GM18526 (cell line): ENCODE data around the gene IER3.

Experiments
- POLR2A ChIP-seq: IDR thresholded peaks from 3 replicates; pipeline ENCODE4 v1.6.1; 2011; ENCODE audit not compliant: insufficient read length; ENCODE audit errors: extremely low read depth

Gene IER3

GRCh38 chr6:30744054-30744805 is at the start of gene IER3:
Gene IER3, minus strand, starts transcription at chr6:30744547. Its CDS starts 29 bp downstream, at chr6:30744518.
- TF ChIP-seq POLR2A, result peak; percentile 99

GRCh38 chr6:30793521-30794194 is 49.3 kb upstream of the IER3 start:
- TF ChIP-seq POLR2A, result no peak

GRCh38 chr6:30792786-30793185 is 48.4 kb upstream of the IER3 start:
- no peak for TF ChIP-seq POLR2A

- no peak for TF ChIP-seq POLR2A
Measured at GRCh38 chr6:30790724-30791383, 46.5 kb upstream of the IER3 start.

- TF ChIP-seq POLR2A, result no peak
Measured at GRCh38 chr6:30789606-30790005, 45.3 kb upstream of the IER3 start.

GRCh38 chr6:30787954-30788353 is 43.6 kb upstream of the IER3 start:
- TF ChIP-seq POLR2A, result no peak

GRCh38 chr6:30782425-30783014 is 38.2 kb upstream of the IER3 start:
- TF ChIP-seq POLR2A, result no peak

- no peak for TF ChIP-seq POLR2A
Measured at GRCh38 chr6:30781743-30782424, 37.5 kb upstream of the IER3 start.

GRCh38 chr6:30781395-30781742 is 37.0 kb upstream of the IER3 start:
- TF ChIP-seq POLR2A, result no peak

GRCh38 chr6:30780642-30780920 is 36.2 kb upstream of the IER3 start:
- no peak for TF ChIP-seq POLR2A

GRCh38 chr6:30779850-30780641 is 35.7 kb upstream of the IER3 start:
- no peak for TF ChIP-seq POLR2A

- no peak for TF ChIP-seq POLR2A
Measured at GRCh38 chr6:30778001-30778635, 33.8 kb upstream of the IER3 start.

GRCh38 chr6:30777155-30777485 is 32.8 kb upstream of the IER3 start:
- TF ChIP-seq POLR2A, result no peak

GRCh38 chr6:30776390-30777154 is 32.2 kb upstream of the IER3 start:
- TF ChIP-seq POLR2A, result no peak
